ENCODE data around the gene BEAN1.

DNA sequence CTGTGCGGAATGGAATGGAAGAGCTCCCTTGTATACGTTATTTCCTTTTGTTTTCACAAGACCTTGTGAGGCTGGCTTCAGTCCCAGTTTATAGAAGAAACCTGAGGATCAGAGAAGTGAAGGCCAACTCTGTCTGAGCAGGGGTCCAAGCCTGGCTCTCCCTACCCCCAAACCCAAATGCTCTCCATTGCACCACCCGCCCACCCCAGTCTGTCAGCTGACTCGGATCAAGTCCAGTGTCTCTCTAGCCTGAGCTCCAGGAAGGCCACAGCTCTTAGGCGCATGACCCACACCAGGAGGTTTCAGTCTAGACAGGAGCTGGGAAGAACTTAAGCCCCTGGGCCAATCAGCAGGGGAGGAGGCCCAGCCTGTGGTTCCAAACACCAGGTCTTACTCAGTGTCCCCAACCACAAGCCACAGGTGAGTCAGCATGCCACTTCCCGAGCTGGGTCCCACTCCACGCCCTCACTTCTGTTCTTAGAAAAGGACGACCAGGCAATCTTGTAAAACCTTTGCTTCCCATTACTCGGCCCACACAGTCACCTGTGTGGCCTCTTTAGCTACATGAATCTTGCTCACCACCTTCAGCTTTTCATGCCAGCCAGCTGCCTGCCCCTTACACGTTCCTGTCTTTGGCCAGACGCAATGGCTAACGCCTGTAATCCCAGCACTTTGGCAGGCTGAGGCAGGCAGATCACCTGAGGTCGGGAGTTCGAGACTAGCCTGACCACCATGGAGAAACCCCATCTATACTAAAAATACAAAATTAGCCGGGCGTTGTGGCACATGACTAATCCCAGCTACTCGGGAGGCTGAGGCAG is 95.1 kb downstream of the BEAN1 start:
- TF ChIP-seq HMGA2 (CRISPR knock-in tag; IDR thresholded peaks at IDR 0.05) (no peak), MAX (CRISPR knock-in tag; IDR thresholded peaks at IDR 0.05) (no peak), CREB1 (CRISPR knock-in tag; IDR thresholded peaks at IDR 0.05) (no peak), USF2 (CRISPR knock-in tag; IDR thresholded peaks at IDR 0.05) (no peak), CTCF (IDR thresholded peaks at IDR 0.05) (no peak)

All from WTC11 (cell line).